Measurements from ENCODE around the gene B9D2.
"Not testable (repeated sequence)": the region's sequence is repeated elsewhere in the genome, so short reads cannot be mapped to it uniquely, and the experiment has no call there.

B9D2 gene

GRCh38 chr19:41355035-41355434 is 8.9 kb downstream of the B9D2 start:
- no peak for DNase-seq (ENCODE audit: low spot score)

GRCh38 chr19:41354343-41354953 is 9.5 kb downstream of the B9D2 start:
- DNase-seq (ENCODE audit: low spot score) = no peak

- peak; percentile 78 for DNase-seq (ENCODE audit: low spot score)
Measured at GRCh38 chr19:41353466-41354342, 10.2 kb downstream of the B9D2 start, which contains the start of gene TGFB1. Gene TGFB1, minus strand, starts transcription at chr19:41353922. Its CDS starts 878 bp downstream, at chr19:41353044.

GRCh38 chr19:41352609-41353465 is 11.1 kb downstream of the B9D2 start:
- no peak for DNase-seq (ENCODE audit: low spot score)

GRCh38 chr19:41352279-41352608 is 11.7 kb downstream of the B9D2 start:
- DNase-seq (ENCODE audit: low spot score) = no peak

GRCh38 chr19:41351339-41352245 is 12.4 kb downstream of the B9D2 start:
- DNase-seq (ENCODE audit: low spot score) = peak; percentile 65

- DNase-seq (ENCODE audit: low spot score) = no peak
Measured at GRCh38 chr19:41350735-41351338, 13.1 kb downstream of the B9D2 start.

GRCh38 chr19:41346916-41347315 is 17.0 kb downstream of the B9D2 start:
- DNase-seq (ENCODE audit: low spot score) = not testable (repeated sequence)

GRCh38 chr19:41344162-41344561 is 19.8 kb downstream of the B9D2 start:
- DNase-seq (ENCODE audit: low spot score) = no peak

GRCh38 chr19:41341669-41342490 is 22.1 kb downstream of the B9D2 start:
- DNase-seq (ENCODE audit: low spot score) = no peak

GRCh38 chr19:41339936-41340335 is 24.0 kb downstream of the B9D2 start:
- no peak for DNase-seq (ENCODE audit: low spot score)

GRCh38 chr19:41335467-41335866 is 28.5 kb downstream of the B9D2 start:
- no peak for DNase-seq (ENCODE audit: low spot score)

GRCh38 chr19:41334793-41335192 is 29.2 kb downstream of the B9D2 start:
- DNase-seq (ENCODE audit: low spot score) = no peak

- no peak for DNase-seq (ENCODE audit: low spot score)
Measured at GRCh38 chr19:41332468-41332867, 31.5 kb downstream of the B9D2 start.

GRCh38 chr19:41332000-41332399 is 31.9 kb downstream of the B9D2 start:
- no peak for DNase-seq (ENCODE audit: low spot score)

- no peak for DNase-seq (ENCODE audit: low spot score)
Measured at GRCh38 chr19:41330946-41331678, 32.8 kb downstream of the B9D2 start.

- DNase-seq (ENCODE audit: low spot score) = no peak
Measured at GRCh38 chr19:41330481-41330880, 33.5 kb downstream of the B9D2 start.

GRCh38 chr19:41328842-41329225 is 35.1 kb downstream of the B9D2 start:
- no peak for DNase-seq (ENCODE audit: low spot score)

GRCh38 chr19:41328157-41328841 is 35.6 kb downstream of the B9D2 start:
- peak; percentile 67 for DNase-seq (ENCODE audit: low spot score)
